HepG2 (cell line): ENCODE data around the gene PSORS1C2. TPM values are rescaled to one million over a fixed set of nuclear protein-coding genes. Genes with fewer than 3 reads are reported as not detected.
A peak's percentile ranks its signal among the peaks of the same experiment; 100 is the strongest.

Experiments
- BORCS8-MEF2B ChIP-seq: sonication (generic); formaldehyde crosslinking; IDR thresholded peaks from 2 replicates; pipeline ENCODE4 v1.8.0; 2022; ENCODE audit warnings: mild to moderate bottlenecking, missing genetic modification reagents
- CREB1 ChIP-seq, 2 experiments: fragments of 450-650 bp in 1 of 2; IDR thresholded peaks; 2 replicates each; pipeline ENCODE4 v1.6.1; 2016 to 2017; ENCODE audit warnings: control low read depth in 1 of 2, mild to moderate bottlenecking in 1 of 2, missing compliant biosample characterization in 1 of 2, missing genetic modification characterization in 1 of 2
- ETV6 ChIP-seq: sonication (generic); formaldehyde crosslinking; conservative IDR thresholded peaks from 2 replicates; pipeline ENCODE4 v1.4.0; 2020; ENCODE audit warnings: missing genetic modification reagents
- KDM3A ChIP-seq: IDR thresholded peaks from 2 replicates; pipeline ENCODE4 v1.6.1; 2018; ENCODE audit warnings: low read depth, missing compliant biosample characterization
- PAWR ChIP-seq: sonication (generic); formaldehyde crosslinking; IDR thresholded peaks from 2 replicates; pipeline ENCODE4 v1.4.0; 2020; ENCODE audit warnings: missing genetic modification reagents, mild to moderate bottlenecking, borderline replicate concordance
- PTBP1 ChIP-seq: fragments of 200-400 bp; formaldehyde crosslinking; IDR thresholded peaks from 2 replicates; pipeline ENCODE4 v1.6.1; 2018; ENCODE audit warnings: low read length, low read depth; ENCODE audit not compliant: poor library complexity, severe bottlenecking
- SMYD3 ChIP-seq: sonication (generic); formaldehyde crosslinking; IDR thresholded peaks from 2 replicates; pipeline ENCODE4 v1.8.1; 2023; ENCODE audit warnings: mild to moderate bottlenecking, missing genetic modification reagents
- SRSF1 ChIP-seq: fragments of 200-400 bp; formaldehyde crosslinking; optimal IDR thresholded peaks from 2 replicates; pipeline ENCODE3; 2017; ENCODE audit warnings: mild to moderate bottlenecking, low read depth, low read length, moderate library complexity
- SUZ12 ChIP-seq: fragments of 150-350 bp; IDR thresholded peaks from 2 replicates; pipeline ENCODE4 v1.6.1; 2014; ENCODE audit warnings: low read depth, low read length
- TBX2 ChIP-seq: sonication (generic); formaldehyde crosslinking; IDR thresholded peaks from 2 replicates; pipeline ENCODE4 v1.5.0; 2020; ENCODE audit warnings: missing genetic modification reagents, mild to moderate bottlenecking, borderline replicate concordance
- ZBTB3 ChIP-seq: sonication (generic); formaldehyde crosslinking; IDR thresholded peaks from 2 replicates; pipeline ENCODE4 v1.4.0; 2020; ENCODE audit warnings: low read depth, mild to moderate bottlenecking, moderate library complexity, missing genetic modification reagents, borderline replicate concordance
- ZNF17 ChIP-seq: sonication (generic); formaldehyde crosslinking; IDR thresholded peaks from 2 replicates; pipeline ENCODE4 v1.5.0; 2020; ENCODE audit warnings: mild to moderate bottlenecking, missing genetic modification reagents
- ZNF557 ChIP-seq: sonication (generic); formaldehyde crosslinking; IDR thresholded peaks from 2 replicates; pipeline ENCODE4 v1.4.0; 2020; ENCODE audit warnings: missing genetic modification reagents
- polyA plus RNA-seq, 8 experiments: library from polyadenylated mRNA; depleted of rRNA in 3 of 8; stranded (reverse) in 7 of 8; unstranded in 1 of 8; fragments of >200 nt; fragmentation: Illumina TruSeq in 4 of 8; extraction: Trizol in 4 of 8; gene quantifications; 2 replicates each; pipeline versions ENCODE4 v1.2.1 to v1.2.3, GENCODE V29; 2011 to 2016; ENCODE audit warnings: low read depth in 4 of 8, missing spikeins in 1 of 8, mixed read lengths in 1 of 8; ENCODE audit not compliant: insufficient read depth in 1 of 8
- total RNA-seq, 5 experiments: library from RNA; depleted of rRNA; stranded (reverse); fragments of >200 nt; fragmentation: Illumina TruSeq; extraction: Trizol; gene quantifications; 2 replicates each; pipeline ENCODE4 v1.2.3, GENCODE V29; 2016; ENCODE audit warnings: low read depth in 1 of 5
- TF ChIP-seq, protein P1 (sequence below): sonication (generic); formaldehyde crosslinking; IDR thresholded peaks from 2 replicates; pipeline ENCODE4 v1.5.1; 2020; ENCODE audit warnings: mild to moderate bottlenecking, missing genetic modification reagents, borderline replicate concordance
- TF ChIP-seq, protein P2 (sequence below): sonication (generic); formaldehyde crosslinking; IDR thresholded peaks from 2 replicates; pipeline ENCODE4 v1.4.0; 2020; ENCODE audit warnings: missing genetic modification reagents
- TF ChIP-seq, protein P3 (sequence below): sonication (generic); formaldehyde crosslinking; IDR thresholded peaks from 2 replicates; pipeline ENCODE4 v1.5.0; 2020; ENCODE audit warnings: mild to moderate bottlenecking, missing genetic modification reagents
- TF ChIP-seq, protein P4 (sequence below): sonication (generic); formaldehyde crosslinking; IDR thresholded peaks from 2 replicates; pipeline ENCODE4 v1.4.0; 2020; ENCODE audit warnings: missing genetic modification reagents

The PSORS1C2 gene
- total and polyA plus RNA-seq, 2 of the 13 experiments (the other 11 are each of a cell fraction or from before 2014, with no cell fraction given): not detected

DNA sequence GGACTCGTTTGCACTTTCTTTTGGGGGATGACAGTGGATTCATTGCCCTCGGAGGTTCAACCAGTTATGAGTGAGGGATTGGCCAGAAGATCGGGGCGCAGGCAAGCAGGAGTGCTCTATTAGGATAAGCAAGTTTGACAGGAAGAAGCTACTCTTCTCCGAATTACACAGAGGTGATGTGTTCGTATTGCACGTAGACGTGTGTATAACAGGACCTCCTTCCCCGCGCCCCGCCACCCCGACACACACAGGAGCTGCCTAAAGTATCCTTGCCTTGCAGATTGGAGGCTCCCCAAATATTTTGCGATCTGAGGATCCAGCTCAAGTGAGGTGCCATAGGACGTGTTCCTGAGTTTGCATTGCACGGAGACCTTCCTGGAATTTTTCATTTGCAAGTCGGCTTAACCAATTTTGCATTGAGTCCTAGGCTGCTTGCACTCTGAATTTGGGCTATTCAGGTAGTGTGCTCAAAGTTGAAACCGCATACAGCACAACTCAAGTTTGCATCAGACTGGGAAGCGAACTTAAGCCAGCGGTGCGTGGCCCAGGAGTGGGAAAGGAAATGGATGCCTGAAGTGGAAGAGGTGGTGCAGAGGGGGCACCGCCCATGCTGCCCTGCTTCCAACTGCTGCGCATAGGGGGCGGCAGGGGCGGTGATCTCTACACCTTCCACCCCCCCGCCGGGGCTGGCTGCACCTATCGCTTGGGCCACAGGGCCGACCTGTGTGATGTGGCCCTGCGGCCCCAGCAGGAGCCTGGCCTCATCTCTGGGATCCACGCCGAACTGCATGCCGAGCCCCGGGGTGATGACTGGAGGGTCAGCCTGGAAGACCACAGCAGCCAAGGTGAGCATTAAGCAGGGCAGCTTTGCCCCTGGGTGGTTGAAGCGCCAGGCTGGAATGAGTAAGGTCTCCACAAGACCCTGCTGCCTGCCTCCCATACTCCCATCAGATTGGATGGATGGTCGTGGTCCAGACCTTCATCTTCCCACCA is 20.3 kb upstream of the PSORS1C2 start (continued):
- TF ChIP-seq TBX2 (no peak; the same call in 1 of the 2 replicates), SMYD3 (CRISPR knock-in tag) (0 out of 2 replicates have a peak, but pooled peaks have one; percentile 46), CREB1 (IDR thresholded peaks at IDR 0.05) (no peak), CREB1 (CRISPR knock-in tag; IDR thresholded peaks at IDR 0.05) (no peak), ZNF17 (CRISPR knock-in tag) (no peak), SRSF1 (peak; percentile 65), SUZ12 (no peak), PTBP1 (no peak), ZNF557 (0 out of 2 replicates have a peak, but pooled peaks have one; percentile 55), ETV6 (no peak), BORCS8-MEF2B (CRISPR knock-in tag) (0 out of 2 replicates have a peak, but pooled peaks have one; percentile 18), ZBTB3 (CRISPR knock-in tag) (no peak), KDM3A (no peak), PAWR (CRISPR knock-in tag) (no peak)
- TF ChIP-seq, protein P1, sequence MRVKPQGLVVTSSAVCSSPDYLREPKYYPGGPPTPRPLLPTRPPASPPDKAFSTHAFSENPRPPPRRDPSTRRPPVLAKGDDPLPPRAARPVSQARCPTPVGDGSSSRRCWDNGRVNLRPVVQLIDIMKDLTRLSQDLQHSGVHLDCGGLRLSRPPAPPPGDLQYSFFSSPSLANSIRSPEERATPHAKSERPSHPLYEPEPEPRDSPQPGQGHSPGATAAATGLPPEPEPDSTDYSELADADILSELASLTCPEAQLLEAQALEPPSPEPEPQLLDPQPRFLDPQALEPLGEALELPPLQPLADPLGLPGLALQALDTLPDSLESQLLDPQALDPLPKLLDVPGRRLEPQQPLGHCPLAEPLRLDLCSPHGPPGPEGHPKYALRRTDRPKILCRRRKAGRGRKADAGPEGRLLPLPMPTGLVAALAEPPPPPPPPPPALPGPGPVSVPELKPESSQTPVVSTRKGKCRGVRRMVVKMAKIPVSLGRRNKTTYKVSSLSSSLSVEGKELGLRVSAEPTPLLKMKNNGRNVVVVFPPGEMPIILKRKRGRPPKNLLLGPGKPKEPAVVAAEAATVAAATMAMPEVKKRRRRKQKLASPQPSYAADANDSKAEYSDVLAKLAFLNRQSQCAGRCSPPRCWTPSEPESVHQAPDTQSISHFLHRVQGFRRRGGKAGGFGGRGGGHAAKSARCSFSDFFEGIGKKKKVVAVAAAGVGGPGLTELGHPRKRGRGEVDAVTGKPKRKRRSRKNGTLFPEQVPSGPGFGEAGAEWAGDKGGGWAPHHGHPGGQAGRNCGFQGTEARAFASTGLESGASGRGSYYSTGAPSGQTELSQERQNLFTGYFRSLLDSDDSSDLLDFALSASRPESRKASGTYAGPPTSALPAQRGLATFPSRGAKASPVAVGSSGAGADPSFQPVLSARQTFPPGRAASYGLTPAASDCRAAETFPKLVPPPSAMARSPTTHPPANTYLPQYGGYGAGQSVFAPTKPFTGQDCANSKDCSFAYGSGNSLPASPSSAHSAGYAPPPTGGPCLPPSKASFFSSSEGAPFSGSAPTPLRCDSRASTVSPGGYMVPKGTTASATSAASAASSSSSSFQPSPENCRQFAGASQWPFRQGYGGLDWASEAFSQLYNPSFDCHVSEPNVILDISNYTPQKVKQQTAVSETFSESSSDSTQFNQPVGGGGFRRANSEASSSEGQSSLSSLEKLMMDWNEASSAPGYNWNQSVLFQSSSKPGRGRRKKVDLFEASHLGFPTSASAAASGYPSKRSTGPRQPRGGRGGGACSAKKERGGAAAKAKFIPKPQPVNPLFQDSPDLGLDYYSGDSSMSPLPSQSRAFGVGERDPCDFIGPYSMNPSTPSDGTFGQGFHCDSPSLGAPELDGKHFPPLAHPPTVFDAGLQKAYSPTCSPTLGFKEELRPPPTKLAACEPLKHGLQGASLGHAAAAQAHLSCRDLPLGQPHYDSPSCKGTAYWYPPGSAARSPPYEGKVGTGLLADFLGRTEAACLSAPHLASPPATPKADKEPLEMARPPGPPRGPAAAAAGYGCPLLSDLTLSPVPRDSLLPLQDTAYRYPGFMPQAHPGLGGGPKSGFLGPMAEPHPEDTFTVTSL (CRISPR knock-in tag): no peak
- TF ChIP-seq, protein P2, sequence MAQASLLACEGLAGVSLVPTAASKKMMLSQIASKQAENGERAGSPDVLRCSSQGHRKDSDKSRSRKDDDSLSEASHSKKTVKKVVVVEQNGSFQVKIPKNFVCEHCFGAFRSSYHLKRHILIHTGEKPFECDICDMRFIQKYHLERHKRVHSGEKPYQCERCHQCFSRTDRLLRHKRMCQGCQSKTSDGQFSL (CRISPR knock-in tag): peak; percentile 83; the same call in 1 of the 2 replicates
- TF ChIP-seq, protein P3, sequence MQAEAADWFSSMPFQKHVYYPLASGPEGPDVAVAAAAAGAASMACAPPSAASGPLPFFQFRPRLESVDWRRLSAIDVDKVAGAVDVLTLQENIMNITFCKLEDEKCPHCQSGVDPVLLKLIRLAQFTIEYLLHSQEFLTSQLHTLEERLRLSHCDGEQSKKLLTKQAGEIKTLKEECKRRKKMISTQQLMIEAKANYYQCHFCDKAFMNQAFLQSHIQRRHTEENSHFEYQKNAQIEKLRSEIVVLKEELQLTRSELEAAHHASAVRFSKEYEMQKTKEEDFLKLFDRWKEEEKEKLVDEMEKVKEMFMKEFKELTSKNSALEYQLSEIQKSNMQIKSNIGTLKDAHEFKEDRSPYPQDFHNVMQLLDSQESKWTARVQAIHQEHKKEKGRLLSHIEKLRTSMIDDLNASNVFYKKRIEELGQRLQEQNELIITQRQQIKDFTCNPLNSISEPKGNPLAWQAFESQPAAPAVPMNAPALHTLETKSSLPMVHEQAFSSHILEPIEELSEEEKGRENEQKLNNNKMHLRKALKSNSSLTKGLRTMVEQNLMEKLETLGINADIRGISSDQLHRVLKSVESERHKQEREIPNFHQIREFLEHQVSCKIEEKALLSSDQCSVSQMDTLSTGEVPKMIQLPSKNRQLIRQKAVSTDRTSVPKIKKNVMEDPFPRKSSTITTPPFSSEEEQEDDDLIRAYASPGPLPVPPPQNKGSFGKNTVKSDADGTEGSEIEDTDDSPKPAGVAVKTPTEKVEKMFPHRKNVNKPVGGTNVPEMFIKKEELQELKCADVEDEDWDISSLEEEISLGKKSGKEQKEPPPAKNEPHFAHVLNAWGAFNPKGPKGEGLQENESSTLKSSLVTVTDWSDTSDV: peak; percentile 45; the same call in 1 of the 2 replicates
- TF ChIP-seq, protein P4, sequence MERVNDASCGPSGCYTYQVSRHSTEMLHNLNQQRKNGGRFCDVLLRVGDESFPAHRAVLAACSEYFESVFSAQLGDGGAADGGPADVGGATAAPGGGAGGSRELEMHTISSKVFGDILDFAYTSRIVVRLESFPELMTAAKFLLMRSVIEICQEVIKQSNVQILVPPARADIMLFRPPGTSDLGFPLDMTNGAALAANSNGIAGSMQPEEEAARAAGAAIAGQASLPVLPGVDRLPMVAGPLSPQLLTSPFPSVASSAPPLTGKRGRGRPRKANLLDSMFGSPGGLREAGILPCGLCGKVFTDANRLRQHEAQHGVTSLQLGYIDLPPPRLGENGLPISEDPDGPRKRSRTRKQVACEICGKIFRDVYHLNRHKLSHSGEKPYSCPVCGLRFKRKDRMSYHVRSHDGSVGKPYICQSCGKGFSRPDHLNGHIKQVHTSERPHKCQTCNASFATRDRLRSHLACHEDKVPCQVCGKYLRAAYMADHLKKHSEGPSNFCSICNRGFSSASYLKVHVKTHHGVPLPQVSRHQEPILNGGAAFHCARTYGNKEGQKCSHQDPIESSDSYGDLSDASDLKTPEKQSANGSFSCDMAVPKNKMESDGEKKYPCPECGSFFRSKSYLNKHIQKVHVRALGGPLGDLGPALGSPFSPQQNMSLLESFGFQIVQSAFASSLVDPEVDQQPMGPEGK (CRISPR knock-in tag): peak; percentile 94
